RWPE2 (cell line): ENCODE data around the gene ZNF33B.

Experiments used
- ATAC-seq: fragments of 200-7000 bp; cut with Tn5 transposase; 3 replicates; pipeline ENCODE4 v1.9.1; 2021; ENCODE audit warnings: low read depth
- DNase-seq: peaks from one replicate; pipeline ENCODE4 v3.0.0-alpha.2; 2020; ENCODE audit warnings: low spot score
- H3K27ac ChIP-seq: fragments of 450-650 bp; 2 replicates; pipeline ENCODE4 v1.5.1; 2017; ENCODE audit warnings: mild to moderate bottlenecking; ENCODE audit not compliant: poor library complexity, severe bottlenecking
- H3K27me3 ChIP-seq: fragments of 250-450 bp; sonication (Bioruptor Pico); 2 replicates; pipeline ENCODE4 v1.5.1; 2021; ENCODE audit warnings: mild to moderate bottlenecking, moderate library complexity; ENCODE audit not compliant: insufficient read depth, poor library complexity, severe bottlenecking
- H3K36me3 ChIP-seq: fragments of 250-450 bp; sonication (Bioruptor Pico); 2 replicates; pipeline ENCODE4 v1.5.1; 2020; ENCODE audit warnings: low read depth, mild to moderate bottlenecking, moderate library complexity
- H3K4me1 ChIP-seq: fragments of 250-450 bp; sonication (Bioruptor Pico); 2 replicates; pipeline ENCODE4 v1.5.1; 2021; ENCODE audit warnings: mild to moderate bottlenecking, moderate library complexity; ENCODE audit not compliant: insufficient read depth, poor library complexity, severe bottlenecking
- H3K4me3 ChIP-seq: fragments of 250-450 bp; sonication (Bioruptor Pico); 2 replicates; pipeline ENCODE4 v1.5.1; 2021; ENCODE audit warnings: mild to moderate bottlenecking, moderate library complexity; ENCODE audit not compliant: severe bottlenecking
- H3K9me3 ChIP-seq: fragments of 250-450 bp; sonication (Bioruptor Pico); 2 replicates; pipeline ENCODE4 v1.5.1; 2021; ENCODE audit warnings: mild to moderate bottlenecking, moderate library complexity; ENCODE audit not compliant: severe bottlenecking
- TF ChIP-seq, protein P1 (sequence below): fragments of 450-650 bp; IDR thresholded peaks from one replicate; pipeline ENCODE4 v1.5.1; 2017; ENCODE audit warnings: mild to moderate bottlenecking, moderate library complexity; ENCODE audit not compliant: poor library complexity, severe bottlenecking

The ZNF33B gene

DNA sequence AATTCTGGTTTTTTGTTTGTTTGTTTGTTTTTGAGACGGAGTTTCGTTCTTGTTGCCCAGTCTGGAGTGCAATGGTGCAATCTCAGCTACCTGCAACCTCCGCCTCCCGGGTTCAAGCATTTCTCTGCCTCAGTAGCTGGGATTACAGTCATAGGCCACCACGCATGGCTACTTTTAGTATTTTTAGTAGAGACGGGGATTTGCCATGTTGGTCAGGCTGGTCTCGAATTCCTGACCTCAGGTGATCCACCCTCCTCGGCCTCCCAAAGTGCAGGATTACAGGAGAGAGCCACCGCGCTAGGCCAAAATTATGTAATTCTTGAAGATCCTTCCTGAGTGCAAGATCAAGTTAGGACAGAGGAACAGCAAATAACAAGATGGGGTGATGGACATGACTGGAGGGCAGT, 719 bp downstream of the ZNF33B start:
- Histone ChIP-seq H3K27ac (peak overlapping the region; percentile 81), H3K4me3 (peak overlapping the region; percentile 76), H3K9me3 (no peaks in the 10 kb centered on the region), H3K4me1 (peaks cover 18% of the 10 kb centered on the region), H3K36me3 (peaks cover 29% of the 10 kb centered on the region), H3K27me3 (no peaks in the 10 kb centered on the region)
- DNase-seq (no peak), ATAC-seq (peak; percentile 0; the same call in 2 of the 3 replicates)
- TF ChIP-seq, protein P1, sequence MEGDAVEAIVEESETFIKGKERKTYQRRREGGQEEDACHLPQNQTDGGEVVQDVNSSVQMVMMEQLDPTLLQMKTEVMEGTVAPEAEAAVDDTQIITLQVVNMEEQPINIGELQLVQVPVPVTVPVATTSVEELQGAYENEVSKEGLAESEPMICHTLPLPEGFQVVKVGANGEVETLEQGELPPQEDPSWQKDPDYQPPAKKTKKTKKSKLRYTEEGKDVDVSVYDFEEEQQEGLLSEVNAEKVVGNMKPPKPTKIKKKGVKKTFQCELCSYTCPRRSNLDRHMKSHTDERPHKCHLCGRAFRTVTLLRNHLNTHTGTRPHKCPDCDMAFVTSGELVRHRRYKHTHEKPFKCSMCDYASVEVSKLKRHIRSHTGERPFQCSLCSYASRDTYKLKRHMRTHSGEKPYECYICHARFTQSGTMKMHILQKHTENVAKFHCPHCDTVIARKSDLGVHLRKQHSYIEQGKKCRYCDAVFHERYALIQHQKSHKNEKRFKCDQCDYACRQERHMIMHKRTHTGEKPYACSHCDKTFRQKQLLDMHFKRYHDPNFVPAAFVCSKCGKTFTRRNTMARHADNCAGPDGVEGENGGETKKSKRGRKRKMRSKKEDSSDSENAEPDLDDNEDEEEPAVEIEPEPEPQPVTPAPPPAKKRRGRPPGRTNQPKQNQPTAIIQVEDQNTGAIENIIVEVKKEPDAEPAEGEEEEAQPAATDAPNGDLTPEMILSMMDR: no peak

DNA sequence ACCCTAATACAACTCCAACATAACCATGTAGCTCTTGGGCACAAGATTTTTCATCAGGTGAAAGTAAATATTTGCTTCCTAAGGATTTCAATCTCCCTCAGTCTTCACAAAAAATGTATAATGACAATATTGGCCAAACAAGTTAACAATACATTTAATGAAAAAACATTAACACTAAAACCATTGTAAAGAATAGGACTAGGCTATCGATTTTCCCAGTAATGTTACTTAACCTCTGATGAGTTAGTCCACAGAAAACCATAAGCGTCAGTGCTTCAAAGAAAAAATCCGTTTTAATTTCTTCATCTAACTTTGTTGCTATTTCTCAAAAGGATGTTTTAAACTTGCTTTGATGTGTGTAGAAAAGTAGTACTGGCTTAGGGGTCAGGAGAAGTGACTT, 1.2 kb downstream of the ZNF33B start:
- peak overlapping the region; percentile 76 for H3K4me3 ChIP-seq
- H3K27me3 ChIP-seq: no peaks in the 10 kb centered on the region
- DNase-seq (no peak), ATAC-seq (no peak)
- peak overlapping the region; percentile 81 for H3K27ac ChIP-seq
- no peaks in the 10 kb centered on the region for H3K9me3 ChIP-seq
- peaks cover 35% of the 10 kb centered on the region for H3K36me3 ChIP-seq
- TF ChIP-seq, protein P1: no peak
- peaks cover 18% of the 10 kb centered on the region for H3K4me1 ChIP-seq

DNA sequence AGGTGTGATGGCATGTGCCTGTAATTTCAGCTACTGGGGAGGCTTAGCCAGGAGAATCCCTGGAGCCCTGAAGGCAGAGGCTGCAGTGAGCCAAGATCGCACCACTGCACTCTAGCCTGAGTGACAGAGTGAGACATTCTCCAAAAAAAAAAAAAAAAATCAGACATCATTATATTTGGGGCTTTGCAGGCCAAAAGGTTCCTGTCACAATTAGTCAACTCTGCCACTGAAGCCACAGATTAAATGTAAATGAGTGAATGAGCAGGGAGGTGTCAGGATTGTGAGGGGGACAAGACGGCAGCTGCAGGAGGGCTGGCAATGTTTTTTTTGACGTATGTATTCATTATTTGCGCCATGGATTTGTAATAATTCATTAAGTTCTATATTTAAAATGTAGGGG, 3.3 kb downstream of the ZNF33B start:
- peaks cover 8% of the 10 kb centered on the region for H3K4me1 ChIP-seq
- peaks cover 55% of the 10 kb centered on the region for H3K36me3 ChIP-seq
- TF ChIP-seq, protein P1: no peak
- DNase-seq (no peak), ATAC-seq (no peak)
- no peaks in the 10 kb centered on the region for H3K27me3 ChIP-seq
- no peaks in the 10 kb centered on the region for H3K9me3 ChIP-seq
- no peak overlapping the region for H3K27ac ChIP-seq
- H3K4me3 ChIP-seq: no peak overlapping the region

DNA sequence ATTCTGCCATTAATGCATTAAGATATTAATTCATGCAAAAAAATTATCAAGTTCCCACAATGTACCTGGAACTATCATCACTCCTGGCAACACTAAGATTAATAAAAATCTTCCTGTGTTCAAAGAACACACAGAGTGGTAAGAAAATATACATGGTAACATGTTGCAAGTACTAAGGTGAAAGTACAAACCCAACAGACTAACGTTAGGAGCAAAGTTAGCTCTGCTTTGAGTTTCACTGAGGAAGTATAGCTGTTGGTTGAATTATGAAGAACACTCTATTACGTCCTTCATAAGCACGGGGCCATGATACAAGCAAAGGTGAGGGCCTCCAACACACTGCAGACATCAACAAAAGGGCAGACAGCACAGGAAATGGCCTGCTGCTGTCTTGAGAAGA, 5.8 kb downstream of the ZNF33B start:
- TF ChIP-seq, protein P1: no peak
- Histone ChIP-seq H3K4me1 (peaks cover 5% of the 10 kb centered on the region), H3K27me3 (no peaks in the 10 kb centered on the region), H3K36me3 (peaks cover 80% of the 10 kb centered on the region), H3K27ac (no peak overlapping the region), H3K9me3 (no peaks in the 10 kb centered on the region), H3K4me3 (no peak overlapping the region)
- DNase-seq: no peak
- ATAC-seq: no peak

DNA sequence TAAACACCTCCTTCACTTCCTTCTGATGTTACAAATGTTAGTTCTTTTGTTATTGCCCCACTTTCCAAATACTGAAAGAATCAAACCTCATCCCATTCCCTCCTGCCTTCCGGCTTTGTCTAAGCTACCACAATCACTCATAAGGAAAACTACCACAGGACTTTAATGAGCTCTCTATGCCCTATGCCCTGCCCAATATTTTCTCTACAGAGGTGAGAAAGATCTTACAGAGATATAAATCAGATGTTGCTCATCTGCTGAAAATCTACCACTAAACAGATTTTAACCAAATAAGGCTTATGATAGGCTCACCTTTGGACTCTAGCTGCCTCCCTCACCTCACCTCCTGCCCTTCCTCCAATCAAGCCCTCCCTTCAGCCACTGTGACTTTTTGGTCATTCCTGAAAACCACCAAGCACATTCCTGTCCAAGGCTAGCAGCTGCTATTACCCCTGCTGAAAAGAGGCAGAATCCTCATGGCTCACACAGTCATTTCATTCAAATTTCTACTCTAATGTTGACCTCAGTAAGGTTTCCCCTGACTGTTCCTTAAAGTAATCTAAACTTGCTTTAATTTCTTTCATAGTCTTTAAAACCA, 7.7 kb downstream of the ZNF33B start:
- no peaks in the 10 kb centered on the region for H3K4me1 ChIP-seq
- no peak overlapping the region for H3K27ac ChIP-seq
- peaks cover 79% of the 10 kb centered on the region for H3K36me3 ChIP-seq
- TF ChIP-seq, protein P1: no peak
- H3K4me3 ChIP-seq: no peak overlapping the region
- ATAC-seq (no peak), DNase-seq (no peak)
- no peaks in the 10 kb centered on the region for H3K27me3 ChIP-seq
- no peaks in the 10 kb centered on the region for H3K9me3 ChIP-seq
